ENCODE measurements around the gene CCDC174.

GRCh38 chr3:14703791-14704190, 52.2 kb downstream of the CCDC174 start:
- TF ChIP-seq CTCF (IDR thresholded peaks at IDR 0.05 in 2 of 3, conservative IDR thresholded peaks at IDR 0.05 in 1 of 3; ENCODE audit: control insufficient read depth in 2 of 3, extremely low read depth in 1 of 3, insufficient read depth in 1 of 3, low read depth in 3 of 3, low read length in 3 of 3) (no peak), KDM1A (IDR thresholded peaks at IDR 0.05; ENCODE audit: borderline replicate concordance) (no peak), SMAD5 (IDR thresholded peaks at IDR 0.05; ENCODE audit: low read depth) (no peak), FOXK2 (IDR thresholded peaks at IDR 0.05) (no peak), MTA3 (IDR thresholded peaks at IDR 0.05; ENCODE audit: borderline replicate concordance, low read length) (no peak), TCF3 (IDR thresholded peaks at IDR 0.05; ENCODE audit: borderline replicate concordance, insufficient read depth, low read depth, low read length) (no peak), SIN3A (IDR thresholded peaks at IDR 0.05; ENCODE audit: low read depth, low read length) (no peak), ZNF274 (IDR thresholded peaks at IDR 0.05; ENCODE audit: insufficient read depth, insufficient read length) (no peak), HDAC6 (IDR thresholded peaks at IDR 0.05; ENCODE audit: unreplicated experiment) (no peak), SMC3 (IDR thresholded peaks at IDR 0.05; ENCODE audit: borderline replicate concordance, low read length) (no peak), TAF1 (IDR thresholded peaks at IDR 0.05; ENCODE audit: borderline replicate concordance, low read depth, low read length) (no peak), JUND (IDR thresholded peaks at IDR 0.05; ENCODE audit: low read depth, low read length) (no peak), MEF2A (IDR thresholded peaks at IDR 0.05; ENCODE audit: insufficient read depth, low read depth, low read length) (no peak)
